ENCODE results near the gene LANCL3.
"Not testable (repeated sequence)": the region's sequence is repeated elsewhere in the genome, so short reads cannot be mapped to it uniquely, and the experiment has no call there.

- TF ChIP-seq CTCF, POLR2A (IDR thresholded peaks at IDR 0.05): not testable (repeated sequence)
Observed at GRCh38 chrX:37572108-37572587, 687 bp downstream of the LANCL3 start.
